T-helper 9 cell (primary cell): ENCODE data around the gene JAZF1.

ENCODE experiments used
- DNase-seq: peaks from one replicate; pipeline ENCODE4 v3.0.0-alpha.2; 2020

JAZF1 gene

DNA sequence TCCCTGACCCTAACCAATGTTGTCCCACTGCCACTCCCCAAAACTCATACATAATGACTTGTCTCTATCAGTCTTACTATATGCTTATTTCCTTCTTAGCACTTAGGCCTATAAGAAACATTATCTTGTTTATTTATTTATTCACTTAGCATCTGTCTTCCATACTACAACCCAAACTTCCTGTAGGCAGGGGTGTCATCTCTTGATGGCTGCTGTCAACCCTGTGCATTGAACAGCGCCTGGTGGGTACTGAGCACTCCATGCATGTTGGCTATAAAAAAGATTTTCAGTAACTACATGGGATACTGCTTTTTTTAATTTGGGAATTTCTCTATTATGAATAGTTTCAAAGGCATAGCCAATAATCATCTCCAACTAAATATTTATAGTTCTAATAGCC is 46.7 kb downstream of the JAZF1 start:
- no peak for DNase-seq

DNA sequence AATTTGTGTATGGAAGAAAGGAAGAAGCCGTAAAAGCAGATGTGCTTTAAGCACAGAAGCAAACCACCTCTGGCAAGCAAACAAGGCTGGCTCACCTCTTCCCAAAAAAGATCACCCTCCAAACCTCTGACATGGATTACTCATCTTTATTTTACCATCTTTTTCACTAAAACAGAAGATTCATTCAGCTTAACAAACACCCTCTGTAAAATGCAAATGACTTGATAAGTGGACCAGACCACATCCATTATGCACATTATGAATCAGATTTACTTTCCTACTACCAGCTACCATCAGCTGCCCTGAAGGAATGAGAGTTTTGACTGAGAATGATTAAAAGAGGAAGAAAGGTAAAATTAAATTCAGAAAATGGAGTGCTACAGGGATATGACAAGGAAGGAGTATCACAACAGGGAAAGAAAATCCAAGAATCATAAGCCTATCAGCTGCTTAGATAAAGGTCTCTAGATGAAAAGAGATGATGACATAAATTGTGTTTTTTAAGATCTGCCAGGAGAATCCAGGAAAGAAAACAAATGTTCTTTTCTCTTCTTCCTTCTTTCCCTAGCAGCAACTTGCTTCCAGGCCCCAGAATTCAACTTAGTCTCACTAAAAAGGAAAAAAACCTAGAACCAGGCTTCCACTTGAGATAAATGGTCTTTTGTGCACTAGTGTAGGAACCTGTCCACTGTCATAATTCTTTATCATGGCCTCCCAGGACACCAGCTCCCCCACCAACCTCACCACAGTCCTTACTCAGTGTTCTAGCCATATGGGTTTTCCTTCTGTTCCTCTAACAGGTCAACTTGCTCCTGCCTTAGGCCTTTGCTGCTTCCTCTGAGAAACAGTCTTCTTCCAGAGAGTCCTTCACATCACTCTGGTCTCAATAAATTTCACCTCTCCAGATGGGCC is 47.4 kb downstream of the JAZF1 start:
- no peak for DNase-seq

GRCh38 chr7:28130277-28130676 is 50.3 kb downstream of the JAZF1 start:
- DNase-seq: no peak

- no peak for DNase-seq
These were observed 52.0 kb downstream of the JAZF1 start for GRCh38 chr7:28128608-28129007.

GRCh38 chr7:28126410-28127041 is 54.1 kb downstream of the JAZF1 start:
- no peak for DNase-seq

DNA sequence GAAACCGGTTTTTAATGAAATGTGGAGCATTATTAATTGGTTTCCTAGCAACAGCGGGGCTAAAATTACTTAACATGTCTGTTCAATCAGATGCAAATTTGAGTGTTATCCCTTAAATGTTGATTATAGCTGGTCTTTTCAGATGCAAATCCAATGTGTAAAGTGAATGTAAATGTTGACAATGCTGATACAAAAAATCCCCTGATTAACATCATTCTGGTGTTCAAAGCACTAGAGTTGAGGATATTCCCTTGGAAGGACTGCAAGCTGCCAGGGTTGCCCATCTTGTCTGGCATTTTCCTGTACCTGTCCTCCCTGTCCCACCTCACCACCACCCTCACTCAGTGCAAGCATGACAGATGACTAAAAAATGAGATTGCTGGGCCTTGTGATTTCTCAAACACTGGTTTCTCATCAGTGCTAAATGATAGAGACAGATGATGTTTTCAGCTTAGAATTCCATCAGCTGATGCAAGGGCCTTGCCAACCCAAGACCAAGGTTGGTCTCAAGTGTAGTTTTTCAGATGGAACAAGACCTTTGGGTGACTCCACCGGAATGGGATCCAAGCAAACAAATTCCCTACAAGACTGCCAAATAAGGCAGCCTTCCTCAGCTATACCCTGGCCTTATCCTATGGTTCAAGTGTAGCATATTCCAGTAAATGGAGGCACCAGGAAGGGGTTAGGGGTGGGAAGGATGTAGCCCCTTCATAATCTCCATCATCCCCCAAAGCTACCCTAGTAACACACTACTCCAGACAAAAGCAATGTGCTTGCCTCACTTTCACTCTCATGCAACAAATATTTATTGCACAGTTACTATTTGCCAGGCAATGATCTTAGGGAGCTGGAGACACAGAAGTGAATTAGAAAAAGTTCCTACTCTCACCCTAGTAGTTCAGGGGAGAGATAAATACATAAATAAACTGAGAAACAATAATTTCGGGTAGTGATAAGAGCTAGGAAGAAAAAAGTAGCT is 54.9 kb downstream of the JAZF1 start:
- DNase-seq: no peak

DNA sequence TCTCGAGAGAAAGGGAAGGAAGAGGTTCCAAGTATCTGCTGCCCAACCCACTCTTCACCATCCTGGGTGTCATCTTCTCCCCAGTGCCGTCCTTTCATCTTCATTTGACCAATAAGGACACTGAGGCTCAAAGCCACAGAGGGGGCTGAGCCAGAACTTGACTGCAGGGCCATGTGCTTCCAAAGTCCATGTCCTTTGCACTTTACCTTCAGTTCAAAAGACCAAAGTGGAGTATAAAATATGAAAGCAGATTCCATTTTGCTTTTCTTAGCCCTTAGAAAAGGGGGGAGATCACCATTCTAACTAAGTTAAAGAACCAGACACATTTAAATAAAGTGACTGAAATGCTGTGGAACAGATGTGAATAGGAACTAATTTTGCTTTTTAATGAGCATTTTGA is 56.2 kb downstream of the JAZF1 start:
- no peak for DNase-seq

- no peak for DNase-seq
These were observed 56.8 kb downstream of the JAZF1 start for GRCh38 chr7:28123752-28124151.

DNA sequence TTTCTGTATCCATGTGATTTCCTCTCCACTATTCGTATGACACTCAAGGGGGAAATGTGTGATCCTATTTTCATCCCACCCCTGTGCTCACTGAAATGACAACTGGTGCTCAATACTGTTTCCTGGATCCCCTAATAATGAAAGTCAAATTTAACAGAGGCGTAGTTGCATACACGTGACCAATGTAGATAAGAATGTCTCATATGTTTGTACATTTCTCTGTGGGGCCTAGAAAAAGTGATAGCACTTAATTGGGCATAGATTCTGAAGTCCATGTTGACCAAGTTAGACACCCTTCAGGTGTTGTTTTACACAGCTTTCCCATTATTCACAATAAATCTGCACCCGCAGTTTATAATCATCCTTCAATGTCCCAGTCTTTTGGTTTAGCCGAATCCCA is 59.1 kb downstream of the JAZF1 start:
- no peak for DNase-seq

- no peak for DNase-seq
These were observed 64.6 kb downstream of the JAZF1 start for GRCh38 chr7:28116041-28116440.

- no peak for DNase-seq
These were observed 65.3 kb downstream of the JAZF1 start for GRCh38 chr7:28115261-28115660.

GRCh38 chr7:28114056-28114455 is 66.5 kb downstream of the JAZF1 start:
- no peak for DNase-seq

- DNase-seq: no peak
These were observed 67.6 kb downstream of the JAZF1 start for GRCh38 chr7:28112883-28113540.

DNA sequence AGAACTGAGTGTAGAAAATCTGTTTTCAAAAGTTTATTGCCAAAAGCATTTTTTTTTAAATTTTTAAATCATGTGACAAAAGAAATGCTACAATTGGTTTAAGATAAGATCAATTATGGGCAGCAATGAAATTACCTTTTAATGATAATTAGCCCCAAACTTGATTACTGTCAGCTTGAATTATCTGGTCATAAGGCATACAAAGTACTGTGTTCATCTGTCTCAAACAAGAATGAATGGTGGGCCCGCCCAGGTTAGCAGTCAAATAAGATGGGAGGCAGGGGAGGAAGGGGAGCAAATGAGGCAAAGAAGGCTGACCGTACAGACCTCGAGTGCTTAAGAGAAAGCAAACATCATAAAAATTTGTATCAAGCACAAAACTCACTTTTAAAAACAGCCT is 68.1 kb downstream of the JAZF1 start:
- no peak for DNase-seq

DNA sequence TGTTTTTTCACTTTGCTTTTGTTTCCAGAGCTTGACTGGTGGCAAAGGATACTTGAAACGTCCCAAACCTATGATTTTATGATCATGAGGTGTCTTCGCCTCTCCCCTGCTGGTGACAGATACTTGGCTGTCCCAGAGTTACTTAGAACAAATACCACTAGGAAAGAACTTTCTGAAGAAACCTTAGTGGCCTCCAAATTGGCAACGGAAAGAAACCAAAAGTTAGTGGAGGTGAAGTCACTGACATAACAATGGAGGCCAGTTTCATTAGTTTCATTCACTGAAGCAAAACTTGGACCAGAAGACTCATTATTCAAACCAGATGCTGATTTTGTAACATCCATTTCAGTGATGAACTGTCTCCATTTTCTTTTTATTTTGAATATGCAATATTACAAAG is 68.6 kb downstream of the JAZF1 start:
- DNase-seq: no peak

- DNase-seq: no peak
These were observed 70.1 kb downstream of the JAZF1 start for GRCh38 chr7:28110427-28111012.

DNA sequence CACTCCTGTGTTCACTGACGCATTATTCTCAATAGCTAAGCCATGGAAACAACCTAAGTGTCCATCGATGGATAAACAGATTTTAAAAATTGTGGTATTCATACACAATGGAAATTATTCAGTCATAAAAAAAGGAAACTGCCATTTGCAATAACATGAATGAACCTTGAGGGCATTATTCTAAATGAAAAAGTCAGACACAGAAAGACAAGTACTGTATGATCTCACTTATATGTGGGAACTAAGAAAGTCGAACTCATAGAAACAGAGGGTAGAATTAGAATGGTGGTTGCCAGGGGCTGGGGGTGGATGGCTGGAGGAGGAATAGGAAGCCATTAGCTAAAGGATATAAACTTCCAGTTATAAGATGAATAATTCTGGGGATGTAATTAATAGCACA is 71.8 kb downstream of the JAZF1 start:
- DNase-seq: no peak

GRCh38 chr7:28107960-28108359 is 72.6 kb downstream of the JAZF1 start:
- no peak for DNase-seq

DNA sequence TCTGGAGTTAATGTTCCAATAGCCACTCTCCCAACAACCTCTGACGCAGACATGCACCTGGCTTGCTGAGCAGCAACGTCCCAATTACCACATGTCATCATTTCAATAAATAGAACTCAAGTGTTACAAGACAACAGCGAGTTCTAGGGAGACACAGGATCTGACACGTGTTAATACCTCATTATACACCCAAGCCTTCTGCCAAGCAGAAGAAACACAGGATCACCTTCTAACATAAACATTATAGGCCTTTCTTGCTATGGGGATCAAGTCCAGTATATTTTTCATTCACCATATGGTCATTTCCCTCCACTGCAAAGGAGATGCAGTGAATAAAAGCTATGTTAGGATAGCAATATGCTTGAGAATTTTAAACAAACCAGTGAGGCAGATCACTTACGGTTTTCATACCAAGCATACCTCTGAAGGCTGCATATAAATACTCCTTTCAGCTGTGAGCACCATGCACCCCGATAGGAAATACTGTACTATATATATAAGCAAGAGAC is 74.2 kb downstream of the JAZF1 start:
- no peak for DNase-seq

DNA sequence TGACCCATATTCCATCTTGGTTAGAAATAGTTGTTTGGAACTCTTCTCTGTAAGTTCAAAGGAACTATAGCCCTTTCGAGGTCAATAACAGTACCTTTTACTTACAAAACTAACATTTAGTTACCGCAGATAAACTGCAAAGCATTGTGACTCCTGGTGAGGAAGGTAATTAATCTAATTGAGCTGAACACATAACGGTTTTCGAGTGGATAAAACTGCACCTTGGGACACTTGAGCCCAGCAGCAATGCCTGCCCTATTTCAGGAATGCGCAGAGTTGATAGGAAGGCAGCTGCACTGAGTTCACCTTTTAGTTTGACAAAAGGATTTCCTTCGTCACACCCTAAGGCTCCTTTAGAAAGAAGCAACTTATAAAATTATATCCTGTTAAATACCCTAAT is 75.4 kb downstream of the JAZF1 start:
- DNase-seq: no peak

DNA sequence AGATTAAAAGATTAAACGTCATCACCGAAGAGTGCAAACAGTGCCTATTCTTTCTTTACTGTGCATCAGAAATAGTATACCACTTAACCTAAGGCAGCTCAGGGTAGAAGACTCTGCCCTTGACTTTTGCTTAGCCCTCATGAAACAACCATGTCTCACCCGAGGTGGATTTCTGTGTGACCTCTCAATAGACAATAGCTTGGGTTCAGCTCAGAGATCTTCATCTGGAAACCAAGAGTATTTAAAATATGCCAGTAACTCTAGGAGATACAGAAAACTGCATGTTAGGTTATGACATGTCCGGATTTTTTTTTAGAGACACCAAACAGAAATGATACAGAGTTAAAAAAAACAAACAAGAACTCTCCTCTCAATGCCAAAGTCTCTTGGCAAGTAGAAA is 75.8 kb downstream of the JAZF1 start:
- DNase-seq: no peak

GRCh38 chr7:28104041-28104541 is 76.5 kb downstream of the JAZF1 start:
- DNase-seq: no peak
